H9 (cell line): Measurements from ENCODE around the gene MORC4. TPM values are rescaled to one million over a fixed set of nuclear protein-coding genes. Genes with fewer than 3 reads are reported as not detected.

Source experiments
- DNase-seq: peaks from one replicate; pipeline ENCODE4 v3.0.0-alpha.2; 2017
- H2AFZ ChIP-seq: one replicate; pipeline ENCODE4 v1.6.1; 2013; ENCODE audit warnings: mild to moderate bottlenecking, low read length, control low read depth, moderate library complexity
- H2AK5ac ChIP-seq: 2 replicates; pipeline ENCODE4 v1.6.1; 2013; ENCODE audit warnings: low read length, control low read depth, mixed read lengths; ENCODE audit not compliant: insufficient read length
- H2BK120ac ChIP-seq: one replicate; pipeline ENCODE4 v1.6.1; 2013; ENCODE audit warnings: low read depth, mild to moderate bottlenecking, low read length, control low read depth, inconsistent platforms; ENCODE audit not compliant: poor library complexity, severe bottlenecking
- H2BK12ac ChIP-seq: 2 replicates; pipeline ENCODE4 v1.6.1; 2013; ENCODE audit warnings: low read length, control low read depth, mixed read lengths, low read depth; ENCODE audit not compliant: insufficient read length
- H2BK15ac ChIP-seq: 2 replicates; pipeline ENCODE4 v1.6.1; 2013; ENCODE audit warnings: low read depth, low read length, control low read depth
- H2BK20ac ChIP-seq: one replicate; pipeline ENCODE4 v1.6.1; 2013; ENCODE audit warnings: low read depth, mild to moderate bottlenecking, low read length, control low read depth, inconsistent platforms; ENCODE audit not compliant: poor library complexity, severe bottlenecking
- H2BK5ac ChIP-seq: 2 replicates; pipeline ENCODE4 v1.6.1; 2013; ENCODE audit warnings: low read length, control low read depth, mixed read lengths; ENCODE audit not compliant: insufficient read length
- H3K14ac ChIP-seq: 2 replicates; pipeline ENCODE4 v1.6.1; 2013; ENCODE audit warnings: low read length, control low read depth; ENCODE audit not compliant: insufficient read depth
- H3K18ac ChIP-seq: 2 replicates; pipeline ENCODE4 v1.6.1; 2013; ENCODE audit warnings: low read depth, mild to moderate bottlenecking, mixed read lengths, low read length, control low read depth; ENCODE audit not compliant: insufficient read length
- H3K23ac ChIP-seq: 2 replicates; pipeline ENCODE4 v1.6.1; 2013; ENCODE audit warnings: low read length, control low read depth, mixed read lengths, low read depth; ENCODE audit not compliant: insufficient read length
- H3K23me2 ChIP-seq: 2 replicates; pipeline ENCODE4 v1.6.1; 2013; ENCODE audit warnings: low read depth, mild to moderate bottlenecking, mixed read lengths, low read length, control low read depth; ENCODE audit not compliant: insufficient read length, poor library complexity, severe bottlenecking
- H3K27ac ChIP-seq: 2 replicates; pipeline ENCODE4 v1.5.1; 2013; ENCODE audit warnings: low read length, control low read depth, mixed read lengths, low read depth; ENCODE audit not compliant: insufficient read length
- H3K27me3 ChIP-seq: 2 replicates; pipeline ENCODE4 v1.6.1; 2013; ENCODE audit warnings: low read length, control low read depth, inconsistent platforms; ENCODE audit not compliant: insufficient read depth
- H3K4ac ChIP-seq: 2 replicates; pipeline ENCODE4 v1.6.1; 2013; ENCODE audit warnings: low read depth, mild to moderate bottlenecking, control low read depth, inconsistent platforms, low read length, moderate library complexity
- H3K4me1 ChIP-seq: 2 replicates; pipeline ENCODE4 v1.6.1; 2013; ENCODE audit warnings: low read length, control low read depth, inconsistent platforms; ENCODE audit not compliant: insufficient read depth
- H3K4me2 ChIP-seq: 2 replicates; pipeline ENCODE4 v1.6.1; 2013; ENCODE audit warnings: low read length, control low read depth, mixed read lengths; ENCODE audit not compliant: insufficient read length, insufficient read depth
- H3K56ac ChIP-seq: 2 replicates; pipeline ENCODE4 v1.6.1; 2013; ENCODE audit warnings: low read depth, mild to moderate bottlenecking, mixed read lengths, low read length, control low read depth; ENCODE audit not compliant: insufficient read length
- H3K79me1 ChIP-seq: 2 replicates; pipeline ENCODE4 v1.6.1; 2013; ENCODE audit warnings: low read depth, mild to moderate bottlenecking, moderate library complexity, low read length, control low read depth, inconsistent platforms; ENCODE audit not compliant: insufficient read depth, poor library complexity, severe bottlenecking
- H3K79me2 ChIP-seq: 2 replicates; pipeline ENCODE4 v1.6.1; 2013; ENCODE audit warnings: low read length, control low read depth, inconsistent platforms; ENCODE audit not compliant: insufficient read depth
- H3K9ac ChIP-seq: 2 replicates; pipeline ENCODE4 v1.6.1; 2013; ENCODE audit warnings: low read length, control low read depth, mixed read lengths; ENCODE audit not compliant: insufficient read length; ENCODE audit errors: extremely low read depth
- H3K9me3 ChIP-seq: one replicate; pipeline ENCODE4 v1.6.1; 2013; ENCODE audit warnings: low read depth, low read length, inconsistent platforms; ENCODE audit not compliant: control insufficient read depth
- H3T11ph ChIP-seq: one replicate; pipeline ENCODE4 v1.6.1; 2013; ENCODE audit warnings: mild to moderate bottlenecking, low read length, control low read depth, inconsistent platforms
- H4K20me1 ChIP-seq: one replicate; pipeline ENCODE4 v1.6.1; 2013; ENCODE audit not compliant: control insufficient read depth, insufficient read length, insufficient read depth
- H4K5ac ChIP-seq: 2 replicates; pipeline ENCODE4 v1.6.1; 2013; ENCODE audit warnings: low read depth, mild to moderate bottlenecking, mixed read lengths, low read length, control low read depth; ENCODE audit not compliant: insufficient read length
- H4K8ac ChIP-seq: replicated peaks from 2 replicates; pipeline ENCODE4 v1.6.1; 2013; ENCODE audit warnings: low read length, control low read depth, mixed read lengths, low read depth; ENCODE audit not compliant: insufficient read length
- H4K91ac ChIP-seq: 2 replicates; pipeline ENCODE4 v1.6.1; 2013; ENCODE audit warnings: low read depth, mild to moderate bottlenecking, moderate library complexity, mixed read lengths, low read length, control low read depth; ENCODE audit not compliant: insufficient read length
- H3K27ac Mint-ChIP-seq, 3 experiments: 2 replicates in 2 of 3; 3 replicates in 1 of 3; pipeline ENCODE4 v1.8.0; 2020 to 2021; ENCODE audit warnings: mixed read lengths in 3 of 3, mild to moderate bottlenecking in 1 of 3, moderate library complexity in 1 of 3
- H3K27me3 Mint-ChIP-seq: 2 replicates; pipeline ENCODE4 v1.8.0; 2021; ENCODE audit warnings: low read depth, mild to moderate bottlenecking, moderate library complexity, mixed read lengths
- H3K36me3 Mint-ChIP-seq, 3 experiments: 2 replicates in 2 of 3; 3 replicates in 1 of 3; pipeline ENCODE4 v1.8.0; 2020 to 2021; ENCODE audit warnings: low read depth in 3 of 3, mixed read lengths in 3 of 3; ENCODE audit not compliant: insufficient read depth in 1 of 3
- H3K4me1 Mint-ChIP-seq, 2 experiments: 2 replicates each; pipeline ENCODE4 v1.8.0; 2020; ENCODE audit warnings: mixed read lengths in 2 of 2
- H3K4me3 Mint-ChIP-seq, 2 experiments: 2 replicates in 1 of 2; 3 replicates in 1 of 2; pipeline ENCODE4 v1.8.0; 2020 to 2021; ENCODE audit warnings: mild to moderate bottlenecking in 2 of 2, mixed read lengths in 2 of 2, moderate library complexity in 1 of 2
- H3K9me3 Mint-ChIP-seq, 2 experiments: 2 replicates in 1 of 2; 3 replicates in 1 of 2; pipeline ENCODE4 v1.8.0; 2020; ENCODE audit warnings: mild to moderate bottlenecking in 2 of 2, mixed read lengths in 2 of 2, moderate library complexity in 1 of 2
- WGBS: extraction: QIAGEN DNeasy Blood & Tissue Kit; methylation state at CpG from one replicate; pipeline ENCODE4 v1.1.7; 2013; ENCODE audit warnings: missing lambda C conversion rate, low lambda C conversion rate, mixed read lengths; ENCODE audit not compliant: insufficient read length; ENCODE audit errors: extremely low coverage; 5-methylcytosine and 5-hydroxymethylcytosine counted together
- total RNA-seq: library from RNA; stranded (reverse); gene quantifications from 2 replicates; pipeline ENCODE4 v1.2.1, GENCODE V29; 2021
- TF ChIP-seq, protein P1 (sequence below): fragments of 200-600 bp; sonication (generic); conservative IDR thresholded peaks from 3 replicates; pipeline ENCODE4 v1.8.0; 2021; ENCODE audit warnings: antibody characterized with exemption, mild to moderate bottlenecking

Gene MORC4
- total RNA-seq, 1 experiment from 2014 or later = 4.3 TPM

DNA sequence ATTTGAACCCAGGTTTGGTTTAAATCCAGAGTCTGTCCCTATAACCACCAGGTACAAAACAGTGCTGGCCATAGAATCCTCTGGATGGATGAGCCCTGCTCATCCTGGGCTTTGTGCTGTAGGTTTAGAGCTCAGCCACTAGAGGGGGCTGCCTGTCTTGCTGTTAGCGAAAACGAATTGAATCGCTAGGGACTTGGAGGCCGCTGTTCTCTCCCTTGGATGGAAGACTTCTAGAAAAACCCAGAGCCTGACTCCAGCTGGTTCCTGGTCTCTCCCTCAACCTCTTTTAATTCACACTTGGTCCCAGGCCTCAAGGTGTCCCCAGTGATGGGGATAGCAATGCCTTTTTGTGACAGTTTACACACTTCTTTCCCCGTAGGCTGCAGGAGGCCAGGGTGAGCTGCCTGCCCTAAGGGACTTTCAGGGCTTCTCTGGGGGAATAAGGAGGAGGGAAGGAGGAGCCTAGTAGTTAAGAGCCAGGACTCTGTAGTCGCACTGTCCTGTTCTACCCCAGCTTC is 105.6 kb downstream of the MORC4 start:
- Histone ChIP-seq H2AK5ac (no peak overlapping the region), H4K91ac (no peak overlapping the region), H3T11ph (no peak overlapping the region), H3K56ac (no peak overlapping the region), H3K79me2 (no peaks in the 10 kb centered on the region), H2BK15ac (no peak overlapping the region), H3K23ac (no peak overlapping the region), H4K8ac (no peak overlapping the region), H3K4ac (no peak overlapping the region), H2BK12ac (no peak overlapping the region), H3K4me2 (no peak overlapping the region), H4K20me1 (no peaks in the 10 kb centered on the region), H3K27me3 (no peaks in the 10 kb centered on the region), H3K4me1 (no peaks in the 10 kb centered on the region), H3K14ac (no peak overlapping the region), H2BK20ac (no peak overlapping the region), H3K79me1 (no peaks in the 10 kb centered on the region), H3K9me3 (no peaks in the 10 kb centered on the region), H2BK5ac (no peak overlapping the region), H3K23me2 (no peaks in the 10 kb centered on the region), H4K5ac (no peak overlapping the region), H3K27ac (no peak overlapping the region), H2BK120ac (no peak overlapping the region), H2AFZ (no peak overlapping the region), H3K18ac (no peak overlapping the region), H3K9ac (no peak overlapping the region)
- DNase-seq = peak; percentile 71
- Mint-ChIP-seq H3K36me3 (no peaks in the 10 kb centered on the region), H3K9me3 (peaks cover 0 to 54% of the 10 kb centered on the region in 2 experiments; a peak in 2 of 5 replicates), H3K4me1 (peaks cover 8 to 14% of the 10 kb centered on the region in 2 experiments), H3K4me3 (no peak overlapping the region), H3K27me3 (peaks cover 2% of the 10 kb centered on the region), H3K27ac (no peak overlapping the region)
- WGBS = no CpG with 5 or more reads among the region's 6 CpGs
- TF ChIP-seq, protein P1, sequence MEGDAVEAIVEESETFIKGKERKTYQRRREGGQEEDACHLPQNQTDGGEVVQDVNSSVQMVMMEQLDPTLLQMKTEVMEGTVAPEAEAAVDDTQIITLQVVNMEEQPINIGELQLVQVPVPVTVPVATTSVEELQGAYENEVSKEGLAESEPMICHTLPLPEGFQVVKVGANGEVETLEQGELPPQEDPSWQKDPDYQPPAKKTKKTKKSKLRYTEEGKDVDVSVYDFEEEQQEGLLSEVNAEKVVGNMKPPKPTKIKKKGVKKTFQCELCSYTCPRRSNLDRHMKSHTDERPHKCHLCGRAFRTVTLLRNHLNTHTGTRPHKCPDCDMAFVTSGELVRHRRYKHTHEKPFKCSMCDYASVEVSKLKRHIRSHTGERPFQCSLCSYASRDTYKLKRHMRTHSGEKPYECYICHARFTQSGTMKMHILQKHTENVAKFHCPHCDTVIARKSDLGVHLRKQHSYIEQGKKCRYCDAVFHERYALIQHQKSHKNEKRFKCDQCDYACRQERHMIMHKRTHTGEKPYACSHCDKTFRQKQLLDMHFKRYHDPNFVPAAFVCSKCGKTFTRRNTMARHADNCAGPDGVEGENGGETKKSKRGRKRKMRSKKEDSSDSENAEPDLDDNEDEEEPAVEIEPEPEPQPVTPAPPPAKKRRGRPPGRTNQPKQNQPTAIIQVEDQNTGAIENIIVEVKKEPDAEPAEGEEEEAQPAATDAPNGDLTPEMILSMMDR = peak; percentile 78
